Stimulated activated CD4-positive, alpha-beta T cell treated with anti-CD3 and anti-CD28 coated beads, TNF-alpha, amount 100 ng/mL, for 1 hour (primary cell): Measurements from ENCODE around the gene FBP1.
A peak's percentile ranks its signal among the peaks of the same experiment; 100 is the strongest.
"Not testable (repeated sequence)": the region's sequence is repeated elsewhere in the genome, so short reads cannot be mapped to it uniquely, and the experiment has no call there.

ENCODE experiments used
- DNase-seq, 3 donors: peaks; one replicate each; pipeline ENCODE4 v3.0.0-alpha.2; 2020; ENCODE audit warnings: low read depth in 3 of 3, low spot score in 1 of 3

Gene FBP1

GRCh38 chr9:94622087-94622800 lies 17.1 kb downstream of the FBP1 start:
- DNase-seq: no peak

- DNase-seq: no peak
Observed at GRCh38 chr9:94619026-94619425, 20.3 kb downstream of the FBP1 start.

- no peak for DNase-seq
Observed at GRCh38 chr9:94613003-94613402, 26.3 kb downstream of the FBP1 start.

GRCh38 chr9:94612071-94612470 lies 27.2 kb downstream of the FBP1 start:
- no peak for DNase-seq

GRCh38 chr9:94611638-94612068 lies 27.7 kb downstream of the FBP1 start:
- no peak for DNase-seq

- DNase-seq: no peak
Observed at GRCh38 chr9:94610181-94610606, 29.1 kb downstream of the FBP1 start.

GRCh38 chr9:94607423-94607691 lies 32.0 kb downstream of the FBP1 start:
- DNase-seq: no peak

GRCh38 chr9:94606646-94607422 lies 32.5 kb downstream of the FBP1 start:
- DNase-seq: no peak

- peak; percentile 6 to 48 (median 19) for DNase-seq
Observed at GRCh38 chr9:94603259-94604160, 35.8 kb downstream of the FBP1 start.

- DNase-seq: no peak
Observed at GRCh38 chr9:94602666-94603065, 36.7 kb downstream of the FBP1 start.

GRCh38 chr9:94600715-94601114 lies 38.6 kb downstream of the FBP1 start:
- no peak for DNase-seq

- DNase-seq: no peak
Observed at GRCh38 chr9:94600258-94600657, 39.1 kb downstream of the FBP1 start.

- no peak for DNase-seq
Observed at GRCh38 chr9:94599102-94599501, 40.2 kb downstream of the FBP1 start.

GRCh38 chr9:94593459-94594345 lies 45.6 kb downstream of the FBP1 start, which contains the start of gene FBP2:
FBP2 (minus strand) TSS chr9:94593824; CDS start chr9:94593726, 98 bp downstream.
- no peak for DNase-seq

GRCh38 chr9:94592683-94593082 lies 46.6 kb downstream of the FBP1 start:
- DNase-seq: not testable (repeated sequence)

- DNase-seq: no peak
Observed at GRCh38 chr9:94591876-94592275, 47.4 kb downstream of the FBP1 start.

- not testable (repeated sequence) for DNase-seq
Observed at GRCh38 chr9:94591046-94591545, 48.2 kb downstream of the FBP1 start.

- DNase-seq: no peak
Observed at GRCh38 chr9:94588681-94589080, 50.6 kb downstream of the FBP1 start.

- DNase-seq: no peak
Observed at GRCh38 chr9:94586814-94587213, 52.5 kb downstream of the FBP1 start.

- no peak for DNase-seq
Observed at GRCh38 chr9:94586316-94586715, 53.0 kb downstream of the FBP1 start.
